ENCODE measurements around the gene HK1. TPM values are rescaled to one million over a fixed set of nuclear protein-coding genes. Genes with fewer than 3 reads are reported as not detected.

HK1 gene
- total RNA-seq, 1 experiment from 2014 or later = 219 TPM

DNA sequence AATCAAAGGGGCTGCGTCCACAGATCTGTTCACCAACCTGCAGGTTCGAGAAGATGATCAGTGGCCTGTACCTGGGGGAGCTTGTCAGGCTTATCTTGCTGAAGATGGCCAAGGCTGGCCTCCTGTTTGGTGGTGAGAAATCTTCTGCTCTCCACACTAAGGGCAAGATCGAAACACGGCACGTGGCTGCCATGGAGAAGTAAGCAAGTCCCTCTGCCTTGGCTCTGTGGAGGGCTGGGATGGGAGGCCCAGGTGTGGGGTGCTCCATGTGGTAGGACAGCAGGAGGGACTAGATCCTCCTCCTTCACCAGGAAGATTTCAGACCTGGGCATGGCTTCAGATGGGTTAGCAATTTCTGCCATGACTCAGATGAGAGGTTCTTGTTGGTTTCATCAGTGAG is 32.3 kb upstream of the HK1 start (continued):
- TF ChIP-seq, protein P1, sequence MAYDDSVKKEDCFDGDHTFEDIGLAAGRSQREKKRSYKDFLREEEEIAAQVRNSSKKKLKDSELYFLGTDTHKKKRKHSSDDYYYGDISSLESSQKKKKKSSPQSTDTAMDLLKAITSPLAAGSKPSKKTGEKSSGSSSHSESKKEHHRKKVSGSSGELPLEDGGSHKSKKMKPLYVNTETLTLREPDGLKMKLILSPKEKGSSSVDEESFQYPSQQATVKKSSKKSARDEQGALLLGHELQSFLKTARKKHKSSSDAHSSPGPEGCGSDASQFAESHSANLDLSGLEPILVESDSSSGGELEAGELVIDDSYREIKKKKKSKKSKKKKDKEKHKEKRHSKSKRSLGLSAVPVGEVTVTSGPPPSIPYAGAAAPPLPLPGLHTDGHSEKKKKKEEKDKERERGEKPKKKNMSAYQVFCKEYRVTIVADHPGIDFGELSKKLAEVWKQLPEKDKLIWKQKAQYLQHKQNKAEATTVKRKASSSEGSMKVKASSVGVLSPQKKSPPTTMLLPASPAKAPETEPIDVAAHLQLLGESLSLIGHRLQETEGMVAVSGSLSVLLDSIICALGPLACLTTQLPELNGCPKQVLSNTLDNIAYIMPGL (CRISPR knock-in tag; IDR thresholded peaks at IDR 0.05) = no peak
- TF ChIP-seq TEAD4 (CRISPR knock-in tag; IDR thresholded peaks at IDR 0.05) = no peak
- no peak for TF ChIP-seq ZNF219 (CRISPR knock-in tag; IDR thresholded peaks at IDR 0.05; ENCODE audit: borderline replicate concordance)
- TF ChIP-seq ZBTB43 (CRISPR knock-in tag; IDR thresholded peaks at IDR 0.05) = no peak
- TF ChIP-seq ZNF121 (CRISPR knock-in tag; IDR thresholded peaks at IDR 0.05) = no peak
- TF ChIP-seq, protein P2, sequence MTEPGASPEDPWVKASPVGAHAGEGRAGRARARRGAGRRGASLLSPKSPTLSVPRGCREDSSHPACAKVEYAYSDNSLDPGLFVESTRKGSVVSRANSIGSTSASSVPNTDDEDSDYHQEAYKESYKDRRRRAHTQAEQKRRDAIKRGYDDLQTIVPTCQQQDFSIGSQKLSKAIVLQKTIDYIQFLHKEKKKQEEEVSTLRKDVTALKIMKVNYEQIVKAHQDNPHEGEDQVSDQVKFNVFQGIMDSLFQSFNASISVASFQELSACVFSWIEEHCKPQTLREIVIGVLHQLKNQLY (CRISPR knock-in tag; IDR thresholded peaks at IDR 0.05) = no peak
- no peak for TF ChIP-seq GTF2I (CRISPR knock-in tag; conservative IDR thresholded peaks at IDR 0.05)

GRCh38 chr10:69246581-69247312 is 31.5 kb upstream of the HK1 start:
- Mint-ChIP-seq H3K27ac (no peak overlapping the region), H3K9me3 (no peaks in the 10 kb centered on the region), H3K27me3 (ENCODE audit: low read depth) (no peaks in the 10 kb centered on the region), H3K4me3 (no peak overlapping the region), H3K4me1 (peaks cover 11% of the 10 kb centered on the region), H3K36me3 (no peaks in the 10 kb centered on the region)
- ATAC-seq = no peak
- ChIA-PET POLR2A (no interaction called here), CTCF (interaction anchor here (0.7 kb wide), 1 partner anchor 162 kb away, joined by 3 read pairs; no protein-coding TSS in a partner anchor)
- DNase-seq (ENCODE audit: low spot score) = no peak
- TF ChIP-seq, protein P3, sequence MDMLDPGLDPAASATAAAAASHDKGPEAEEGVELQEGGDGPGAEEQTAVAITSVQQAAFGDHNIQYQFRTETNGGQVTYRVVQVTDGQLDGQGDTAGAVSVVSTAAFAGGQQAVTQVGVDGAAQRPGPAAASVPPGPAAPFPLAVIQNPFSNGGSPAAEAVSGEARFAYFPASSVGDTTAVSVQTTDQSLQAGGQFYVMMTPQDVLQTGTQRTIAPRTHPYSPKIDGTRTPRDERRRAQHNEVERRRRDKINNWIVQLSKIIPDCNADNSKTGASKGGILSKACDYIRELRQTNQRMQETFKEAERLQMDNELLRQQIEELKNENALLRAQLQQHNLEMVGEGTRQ (CRISPR knock-in tag; IDR thresholded peaks at IDR 0.05) = no peak

DNA sequence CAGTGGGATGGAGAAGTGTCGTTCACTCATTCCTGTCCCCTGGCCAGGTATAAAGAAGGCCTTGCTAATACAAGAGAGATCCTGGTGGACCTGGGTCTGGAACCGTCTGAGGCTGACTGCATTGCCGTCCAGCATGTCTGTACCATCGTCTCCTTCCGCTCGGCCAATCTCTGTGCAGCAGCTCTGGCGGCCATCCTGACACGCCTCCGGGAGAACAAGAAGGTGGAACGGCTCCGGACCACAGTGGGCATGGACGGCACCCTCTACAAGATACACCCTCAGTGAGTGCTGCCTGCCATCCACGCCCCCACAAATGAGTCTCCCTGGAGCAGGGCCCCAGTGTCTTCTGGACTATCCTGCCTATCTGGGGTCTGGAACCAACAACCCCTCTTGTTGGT is 31.0 kb upstream of the HK1 start:
- CTCF ChIA-PET = interaction anchor here (0.7 kb wide), 1 partner anchor 161 kb away, joined by 3 read pairs; no protein-coding TSS in a partner anchor
- no peak for DNase-seq (ENCODE audit: low spot score)
- POLR2A ChIA-PET = no interaction called here
- Mint-ChIP-seq H3K27ac (no peak overlapping the region), H3K4me1 (peaks cover 11% of the 10 kb centered on the region), H3K9me3 (no peaks in the 10 kb centered on the region), H3K27me3 (ENCODE audit: low read depth) (no peaks in the 10 kb centered on the region), H3K4me3 (no peak overlapping the region), H3K36me3 (no peaks in the 10 kb centered on the region)
- ATAC-seq = no peak
- TF ChIP-seq TEAD1 (CRISPR knock-in tag; IDR thresholded peaks at IDR 0.05) = no peak
- TF ChIP-seq, protein P4, sequence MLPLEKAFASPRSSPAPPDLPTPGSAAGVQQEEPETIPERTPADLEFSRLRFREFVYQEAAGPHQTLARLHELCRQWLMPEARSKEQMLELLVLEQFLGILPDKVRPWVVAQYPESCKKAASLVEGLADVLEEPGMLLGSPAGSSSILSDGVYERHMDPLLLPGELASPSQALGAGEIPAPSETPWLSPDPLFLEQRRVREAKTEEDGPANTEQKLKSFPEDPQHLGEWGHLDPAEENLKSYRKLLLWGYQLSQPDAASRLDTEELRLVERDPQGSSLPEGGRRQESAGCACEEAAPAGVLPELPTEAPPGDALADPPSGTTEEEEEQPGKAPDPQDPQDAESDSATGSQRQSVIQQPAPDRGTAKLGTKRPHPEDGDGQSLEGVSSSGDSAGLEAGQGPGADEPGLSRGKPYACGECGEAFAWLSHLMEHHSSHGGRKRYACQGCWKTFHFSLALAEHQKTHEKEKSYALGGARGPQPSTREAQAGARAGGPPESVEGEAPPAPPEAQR (CRISPR knock-in tag; IDR thresholded peaks at IDR 0.05) = no peak
- TF ChIP-seq ZNF219 (CRISPR knock-in tag; IDR thresholded peaks at IDR 0.05; ENCODE audit: borderline replicate concordance) = no peak
- TF ChIP-seq, protein P5, sequence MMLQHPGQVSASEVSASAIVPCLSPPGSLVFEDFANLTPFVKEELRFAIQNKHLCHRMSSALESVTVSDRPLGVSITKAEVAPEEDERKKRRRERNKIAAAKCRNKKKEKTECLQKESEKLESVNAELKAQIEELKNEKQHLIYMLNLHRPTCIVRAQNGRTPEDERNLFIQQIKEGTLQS (CRISPR knock-in tag; conservative IDR thresholded peaks at IDR 0.05) = no peak
- no peak for TF ChIP-seq ZNF121 (CRISPR knock-in tag; IDR thresholded peaks at IDR 0.05)
- no peak for TF ChIP-seq ERG (CRISPR knock-in tag; IDR thresholded peaks at IDR 0.05)
- TF ChIP-seq TCF7 (CRISPR knock-in tag; IDR thresholded peaks at IDR 0.05; ENCODE audit: low read depth) = no peak
- TF ChIP-seq, protein P6, sequence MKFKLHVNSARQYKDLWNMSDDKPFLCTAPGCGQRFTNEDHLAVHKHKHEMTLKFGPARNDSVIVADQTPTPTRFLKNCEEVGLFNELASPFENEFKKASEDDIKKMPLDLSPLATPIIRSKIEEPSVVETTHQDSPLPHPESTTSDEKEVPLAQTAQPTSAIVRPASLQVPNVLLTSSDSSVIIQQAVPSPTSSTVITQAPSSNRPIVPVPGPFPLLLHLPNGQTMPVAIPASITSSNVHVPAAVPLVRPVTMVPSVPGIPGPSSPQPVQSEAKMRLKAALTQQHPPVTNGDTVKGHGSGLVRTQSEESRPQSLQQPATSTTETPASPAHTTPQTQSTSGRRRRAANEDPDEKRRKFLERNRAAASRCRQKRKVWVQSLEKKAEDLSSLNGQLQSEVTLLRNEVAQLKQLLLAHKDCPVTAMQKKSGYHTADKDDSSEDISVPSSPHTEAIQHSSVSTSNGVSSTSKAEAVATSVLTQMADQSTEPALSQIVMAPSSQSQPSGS (CRISPR knock-in tag; IDR thresholded peaks at IDR 0.05; ENCODE audit: borderline replicate concordance, low read depth) = no peak
- TF ChIP-seq ZNF232 (CRISPR knock-in tag; IDR thresholded peaks at IDR 0.05) = no peak
- TF ChIP-seq CREM (CRISPR knock-in tag; IDR thresholded peaks at IDR 0.05) = no peak
- TF ChIP-seq AFF4 (CRISPR knock-in tag; IDR thresholded peaks at IDR 0.05; ENCODE audit: borderline replicate concordance) = no peak
- TF ChIP-seq NR3C1 (CRISPR knock-in tag; conservative IDR thresholded peaks at IDR 0.05; ENCODE audit: low read depth) = no peak
- no peak for TF ChIP-seq NFE2L1 (CRISPR knock-in tag; IDR thresholded peaks at IDR 0.05)
